Activated CD4-positive, alpha-beta memory T cell treated with anti-CD3 and anti-CD28 coated beads, Interleukin-2, amount 10 ng/mL, durations not matched to agents 7 days and 5 days (primary cell): ENCODE measurements around the gene CASP2. TPM values are rescaled to one million over a fixed set of nuclear protein-coding genes. Genes with fewer than 3 reads are reported as not detected.

Experiments
- CTCF ChIA-PET: fragments of 350-600 bp; sonication (Branson Sonifier 250); formaldehyde crosslinking; loops from one replicate; lab custom pipeline; 2021; ENCODE audit warnings: antibody characterized with exemption, inconsistent platforms; lab: Charles Lee
- POLR2A ChIA-PET: fragments of 350-600 bp; sonication (Branson Sonifier 250); formaldehyde crosslinking; loops from one replicate; lab custom pipeline; 2021; ENCODE audit warnings: antibody characterized with exemption; lab: Charles Lee
- DNase-seq: peaks from one replicate; pipeline ENCODE4 v3.0.0-alpha.2; 2020
- H3K27ac Mint-ChIP-seq: one replicate; pipeline ENCODE4 v1.8.0; 2021; ENCODE audit warnings: mild to moderate bottlenecking, mixed read lengths
- H3K27me3 Mint-ChIP-seq: one replicate; pipeline ENCODE4 v1.8.0; 2021; ENCODE audit warnings: mixed read lengths
- H3K36me3 Mint-ChIP-seq: one replicate; pipeline ENCODE4 v1.8.0; 2021; ENCODE audit warnings: low read depth, mixed read lengths
- H3K4me1 Mint-ChIP-seq: one replicate; pipeline ENCODE4 v1.8.0; 2021; ENCODE audit warnings: mixed read lengths
- H3K4me3 Mint-ChIP-seq: one replicate; pipeline ENCODE4 v1.8.0; 2021; ENCODE audit warnings: mild to moderate bottlenecking, mixed read lengths
- H3K9me3 Mint-ChIP-seq: one replicate; pipeline ENCODE4 v1.8.0; 2021; ENCODE audit warnings: mixed read lengths
- total RNA-seq, 2 experiments: library from RNA; stranded (reverse); gene quantifications; one replicate each; pipeline ENCODE4 v1.2.3, GENCODE V29; 2021

CASP2 gene
- total RNA-seq, 2 experiments from 2014 or later: 117 to 122 TPM

- Mint-ChIP-seq H3K4me1 (peaks cover 86% of the 10 kb centered on the region), H3K36me3 (peaks cover 78% of the 10 kb centered on the region), H3K27me3 (no peaks in the 10 kb centered on the region), H3K4me3 (no peak overlapping the region), H3K9me3 (peaks cover 35% of the 10 kb centered on the region), H3K27ac (peak overlapping the region; percentile 78)
- ChIA-PET POLR2A (interaction anchor here (1.0 to 4.3 kb wide), 8 partner anchors 10 to 136 kb away, joined by 3 to 46 read pairs (median 6); partner anchors contain the start of genes CASP2 and GSTK1), CTCF (interaction anchor here (1.2 to 3.3 kb wide), 7 partner anchors 9 to 130 kb away, joined by 3 to 26 read pairs (median 6); partner anchors contain the start of genes CASP2 and GSTK1)
- DNase-seq: no peak
Observed at GRCh38 chr7:143250199-143250598, 38.0 kb upstream of the CASP2 start.

DNA sequence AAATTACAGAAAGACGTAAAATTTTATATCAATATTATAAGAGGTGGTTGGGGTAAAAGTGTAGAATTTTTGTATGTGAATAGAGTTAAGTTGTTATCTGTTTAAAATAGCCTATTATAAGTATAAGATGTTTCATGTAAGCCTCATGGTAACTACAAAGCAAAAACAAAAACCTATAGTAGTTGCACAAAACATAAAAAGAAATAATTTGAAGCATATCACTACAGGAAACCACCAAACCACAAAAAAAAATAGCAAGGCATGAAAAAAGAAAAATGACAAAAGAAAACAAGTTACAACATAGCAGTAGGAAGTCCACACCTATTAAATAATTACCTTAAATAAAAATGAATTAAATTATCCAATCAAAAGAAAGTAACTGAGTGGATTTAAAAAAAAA is 37.3 kb upstream of the CASP2 start:
- H3K4me1 Mint-ChIP-seq: peaks cover 86% of the 10 kb centered on the region
- no peak for DNase-seq
- H3K9me3 Mint-ChIP-seq: peaks cover 38% of the 10 kb centered on the region
- CTCF ChIA-PET: interaction anchor here (1.2 to 3.3 kb wide), 4 partner anchors 11 to 129 kb away, joined by 3 to 26 read pairs (median 6); no protein-coding TSS in a partner anchor
- peak overlapping the region; percentile 12 for H3K4me3 Mint-ChIP-seq
- H3K27ac Mint-ChIP-seq: peak overlapping the region; percentile 78
- POLR2A ChIA-PET: interaction anchor here (1.0 to 4.3 kb wide), 8 partner anchors 10 to 135 kb away, joined by 3 to 46 read pairs (median 8); partner anchors contain the start of genes CASP2 and GSTK1
- H3K27me3 Mint-ChIP-seq: no peaks in the 10 kb centered on the region
- peaks cover 72% of the 10 kb centered on the region for H3K36me3 Mint-ChIP-seq

GRCh38 chr7:143252006-143252405 is 36.1 kb upstream of the CASP2 start:
- H3K4me1 Mint-ChIP-seq: peaks cover 84% of the 10 kb centered on the region
- H3K9me3 Mint-ChIP-seq: peaks cover 33% of the 10 kb centered on the region
- no peak overlapping the region for H3K4me3 Mint-ChIP-seq
- ChIA-PET POLR2A (interaction anchor here (1.5 to 4.3 kb wide), 4 partner anchors 12 to 38 kb away, joined by 3 to 46 read pairs (median 12); partner anchors contain the start of gene GSTK1), CTCF (interaction anchor here (0.6 to 1.4 kb wide), 4 partner anchors 9 to 93 kb away, joined by 3 to 5 read pairs (median 4); partner anchors contain the start of gene GSTK1)
- no peak for DNase-seq
- H3K27ac Mint-ChIP-seq: peak overlapping the region; percentile 78
- no peaks in the 10 kb centered on the region for H3K27me3 Mint-ChIP-seq
- H3K36me3 Mint-ChIP-seq: peaks cover 60% of the 10 kb centered on the region

DNA sequence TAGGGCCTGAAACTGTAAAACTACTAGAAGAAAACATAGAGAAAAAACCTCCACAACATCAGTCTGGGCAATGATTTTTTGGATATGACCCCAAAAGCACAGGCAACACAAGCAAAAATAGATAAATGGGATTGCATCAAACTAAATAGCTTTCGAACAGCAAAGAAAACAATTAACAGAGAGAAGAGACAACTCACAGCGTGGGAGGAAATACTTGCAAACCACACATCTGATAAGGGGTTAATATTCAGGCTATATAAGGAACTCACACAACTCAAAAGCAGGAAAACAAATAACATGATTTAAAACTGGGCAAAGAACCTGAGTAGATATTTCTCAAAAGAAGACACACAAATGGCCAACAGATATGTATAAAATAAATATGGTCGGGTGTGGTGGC is 32.6 kb upstream of the CASP2 start:
- CTCF ChIA-PET: interaction anchor here (0.7 to 15.3 kb wide), 8 partner anchors 10 to 447 kb away, joined by 3 to 178 read pairs (median 4); partner anchors contain the start of gene CASP2
- Mint-ChIP-seq H3K27me3 (no peaks in the 10 kb centered on the region), H3K4me1 (peaks cover 79% of the 10 kb centered on the region), H3K9me3 (peaks cover 21% of the 10 kb centered on the region), H3K27ac (peak overlapping the region; percentile 83), H3K36me3 (peaks cover 34% of the 10 kb centered on the region), H3K4me3 (peak overlapping the region; percentile 35)
- POLR2A ChIA-PET: interaction anchor here (1.0 to 3.4 kb wide), 8 partner anchors 8 to 32 kb away, joined by 3 to 21 read pairs (median 4); partner anchors contain the start of genes CASP2 and GSTK1
- DNase-seq: no peak

DNA sequence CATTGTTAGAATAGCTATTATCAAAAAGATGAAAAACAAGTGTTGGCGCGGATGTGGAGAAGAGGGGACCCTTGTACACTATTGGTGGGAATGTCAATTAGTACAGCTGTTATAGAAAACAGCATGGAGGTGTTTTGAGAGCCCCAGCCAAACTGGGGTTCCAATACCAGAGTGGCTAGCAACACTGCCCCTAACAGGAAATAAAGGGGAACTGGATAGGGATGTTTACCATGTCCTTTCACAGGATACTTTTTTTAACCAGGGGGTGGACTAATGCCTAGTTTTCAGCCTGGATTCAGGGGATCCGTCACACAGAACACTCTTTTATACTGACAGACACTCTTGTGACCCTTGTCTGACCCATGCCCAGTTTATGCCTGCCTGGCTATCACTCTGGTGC is 31.8 kb upstream of the CASP2 start:
- Mint-ChIP-seq H3K9me3 (peaks cover 21% of the 10 kb centered on the region), H3K4me3 (no peak overlapping the region), H3K27ac (peak overlapping the region; percentile 58), H3K4me1 (peaks cover 76% of the 10 kb centered on the region), H3K27me3 (no peaks in the 10 kb centered on the region), H3K36me3 (peaks cover 30% of the 10 kb centered on the region)
- ChIA-PET CTCF (interaction anchor here (1.2 to 15.3 kb wide), 5 partner anchors 11 to 124 kb away, joined by 4 to 178 read pairs (median 8); no protein-coding TSS in a partner anchor), POLR2A (interaction anchor here (0.8 to 3.4 kb wide), 6 partner anchors 8 to 32 kb away, joined by 3 to 21 read pairs (median 10); partner anchors contain the start of genes CASP2 and GSTK1)
- DNase-seq: no peak

- peaks cover 26% of the 10 kb centered on the region for H3K36me3 Mint-ChIP-seq
- POLR2A ChIA-PET: interaction anchor here (0.6 to 3.2 kb wide), 4 partner anchors 12 to 31 kb away, joined by 3 to 15 read pairs (median 3); partner anchors contain the start of gene CASP2
- H3K9me3 Mint-ChIP-seq: peaks cover 24% of the 10 kb centered on the region
- peak overlapping the region; percentile 58 for H3K27ac Mint-ChIP-seq
- peaks cover 74% of the 10 kb centered on the region for H3K4me1 Mint-ChIP-seq
- no peak overlapping the region for H3K4me3 Mint-ChIP-seq
- H3K27me3 Mint-ChIP-seq: no peaks in the 10 kb centered on the region
- DNase-seq: no peak
- CTCF ChIA-PET: interaction anchor here (2.0 to 15.3 kb wide), 3 partner anchors 12 to 42 kb away, joined by 7 to 178 read pairs (median 10); no protein-coding TSS in a partner anchor
Observed at GRCh38 chr7:143256932-143257331, 31.2 kb upstream of the CASP2 start.

DNA sequence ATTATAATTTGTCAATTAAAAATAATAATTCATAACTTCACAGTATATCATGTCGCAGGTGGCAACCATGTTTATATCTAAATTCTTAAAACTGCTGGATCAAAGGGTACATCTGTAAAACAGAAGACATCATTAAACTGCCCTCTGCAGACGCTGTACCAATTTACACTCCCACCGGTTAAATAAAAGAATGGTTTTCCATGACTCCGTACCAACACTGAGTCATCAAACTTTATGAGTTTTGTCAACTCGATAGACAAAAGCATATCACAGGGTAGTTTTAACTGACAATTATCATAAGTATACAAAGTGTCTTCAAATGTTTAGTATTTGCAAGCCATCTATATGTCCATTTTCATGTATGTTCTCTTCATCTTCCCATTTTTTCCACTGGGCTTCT is 30.6 kb upstream of the CASP2 start:
- POLR2A ChIA-PET: interaction anchor here (0.7 to 3.2 kb wide), 2 partner anchors 31 kb away, joined by 3 to 15 read pairs; partner anchors contain the start of gene CASP2
- Mint-ChIP-seq H3K36me3 (peaks cover 21% of the 10 kb centered on the region), H3K27ac (no peak overlapping the region), H3K4me1 (peaks cover 72% of the 10 kb centered on the region), H3K27me3 (no peaks in the 10 kb centered on the region), H3K9me3 (peaks cover 23% of the 10 kb centered on the region), H3K4me3 (no peak overlapping the region)
- no peak for DNase-seq
- CTCF ChIA-PET: interaction anchor here (0.6 to 15.3 kb wide), 6 partner anchors 16 to 157 kb away, joined by 3 to 178 read pairs (median 5); partner anchors contain the start of gene CASP2

DNA sequence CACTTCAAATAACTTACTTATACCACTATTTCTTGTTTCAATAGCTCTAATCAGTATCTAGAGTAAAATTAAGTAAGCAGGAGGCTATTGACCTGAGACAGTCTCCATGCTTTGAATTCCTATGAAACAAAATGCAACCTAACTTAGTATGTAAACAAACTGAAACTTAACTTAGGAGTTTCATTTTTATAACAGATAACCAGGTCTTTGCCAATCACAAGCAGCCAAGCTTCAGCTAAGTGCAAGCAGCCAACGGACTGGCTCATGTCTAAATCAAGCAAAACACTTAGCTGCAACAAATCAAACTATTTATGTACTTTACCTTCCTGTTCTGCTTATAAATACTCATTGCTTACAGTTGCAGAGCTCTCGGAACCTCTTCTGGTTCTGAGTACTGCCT is 29.3 kb upstream of the CASP2 start:
- H3K4me1 Mint-ChIP-seq: peaks cover 70% of the 10 kb centered on the region
- H3K27me3 Mint-ChIP-seq: no peaks in the 10 kb centered on the region
- peak; percentile 50 for DNase-seq
- peaks cover 14% of the 10 kb centered on the region for H3K9me3 Mint-ChIP-seq
- POLR2A ChIA-PET: interaction anchor here (0.9 to 1.7 kb wide), 11 partner anchors 9 to 51 kb away, joined by 3 to 10 read pairs (median 5); partner anchors contain the start of gene CASP2
- CTCF ChIA-PET: interaction anchor here (0.6 to 15.3 kb wide), 9 partner anchors 9 to 52 kb away, joined by 3 to 178 read pairs (median 5); partner anchors contain the start of gene CASP2
- peaks cover 15% of the 10 kb centered on the region for H3K36me3 Mint-ChIP-seq
- peak overlapping the region; percentile 40 for H3K4me3 Mint-ChIP-seq
- H3K27ac Mint-ChIP-seq: peak overlapping the region; percentile 84

- ChIA-PET POLR2A (interaction anchor here (1.1 to 1.5 kb wide), 2 partner anchors 9 to 28 kb away, joined by 4 to 7 read pairs; partner anchors contain the start of gene CASP2), CTCF (interaction anchor here (0.6 to 15.3 kb wide), 4 partner anchors 19 to 120 kb away, joined by 3 to 178 read pairs (median 6); no protein-coding TSS in a partner anchor)
- Mint-ChIP-seq H3K4me3 (no peak overlapping the region), H3K4me1 (peaks cover 69% of the 10 kb centered on the region), H3K36me3 (peaks cover 17% of the 10 kb centered on the region), H3K9me3 (peaks cover 8% of the 10 kb centered on the region), H3K27ac (peak overlapping the region; percentile 84), H3K27me3 (no peaks in the 10 kb centered on the region)
- no peak for DNase-seq
Observed at GRCh38 chr7:143259765-143260164, 28.4 kb upstream of the CASP2 start.

GRCh38 chr7:143261901-143262300 is 26.2 kb upstream of the CASP2 start:
- Mint-ChIP-seq H3K27me3 (no peaks in the 10 kb centered on the region), H3K9me3 (peaks cover 5% of the 10 kb centered on the region), H3K4me1 (peaks cover 68% of the 10 kb centered on the region), H3K36me3 (peaks cover 33% of the 10 kb centered on the region), H3K4me3 (peak overlapping the region; percentile 42), H3K27ac (peak overlapping the region; percentile 50)
- DNase-seq: no peak
- POLR2A ChIA-PET: interaction anchor here (4.4 to 5.8 kb wide), 2 partner anchors 18 kb away, joined by 51 to 56 read pairs; no protein-coding TSS in a partner anchor
- CTCF ChIA-PET: interaction anchor here (15.3 kb wide), 1 partner anchor 21 kb away, joined by 178 read pairs; no protein-coding TSS in a partner anchor

- Mint-ChIP-seq H3K27me3 (no peaks in the 10 kb centered on the region), H3K36me3 (peaks cover 50% of the 10 kb centered on the region), H3K9me3 (peaks cover 5% of the 10 kb centered on the region), H3K4me3 (peak within 1 kb of the TSS; percentile 97), H3K27ac (peak within 1 kb of the TSS; percentile 87), H3K4me1 (peaks cover 73% of the 10 kb centered on the region)
- ChIA-PET POLR2A (interaction anchor here (0.8 to 5.8 kb wide), 21 partner anchors 9 to 466 kb away, joined by 3 to 56 read pairs (median 11); partner anchors contain the start of genes CASP2 and ZYX), CTCF (interaction anchor here (0.6 to 15.3 kb wide), 20 partner anchors 10 to 695 kb away, joined by 3 to 178 read pairs (median 5); partner anchors contain the start of gene CASP2)
- peak; percentile 86 for DNase-seq
Observed at GRCh38 chr7:143263266-143264195, 24.6 kb upstream of the CASP2 start, which contains the start of gene GSTK1. Gene GSTK1 (plus strand): TSS chr7:143263441. CDS start chr7:143263514, 73 bp downstream.
